ENCODE results near the gene PPM1A. TPM values are rescaled to one million over a fixed set of nuclear protein-coding genes. Genes with fewer than 3 reads are reported as not detected.

The PPM1A gene
- total and polyA plus RNA-seq, 9 of the 15 experiments (the other 6 are each of a cell fraction or from before 2014, with no cell fraction given) = 5.5 to 23.9 (median 15.2) TPM

- TF ChIP-seq PREB (CRISPR knock-in tag; IDR thresholded peaks at IDR 0.05) (no peak), CREM (IDR thresholded peaks at IDR 0.05; ENCODE audit: low read depth) (no peak), ARID1B (IDR thresholded peaks at IDR 0.05) (peak; percentile 75), SAFB (IDR thresholded peaks at IDR 0.05; ENCODE audit: borderline replicate concordance, low read depth, low read length) (no peak), HNRNPL (IDR thresholded peaks at IDR 0.05; ENCODE audit: low read depth, low read length) (no peak), SREBF1 (IDR thresholded peaks at IDR 0.05; ENCODE audit: borderline replicate concordance, low read depth, low read length) (no peak), FOXO4 (CRISPR knock-in tag; IDR thresholded peaks at IDR 0.05) (no peak), BMI1 (IDR thresholded peaks at IDR 0.05; ENCODE audit: low read length) (no peak), RBFOX2 (IDR thresholded peaks at IDR 0.05; ENCODE audit: low read depth, low read length) (no peak), HDAC6 (IDR thresholded peaks at IDR 0.05; ENCODE audit: low read depth, low read length) (no peak), NCOA4 (IDR thresholded peaks at IDR 0.05; ENCODE audit: partially characterized antibody) (no peak), ESRRB (CRISPR knock-in tag; IDR thresholded peaks at IDR 0.05; ENCODE audit: borderline replicate concordance) (no peak), SMAD4 (CRISPR knock-in tag; conservative IDR thresholded peaks at IDR 0.05) (no peak), ATF1 (CRISPR knock-in tag; IDR thresholded peaks at IDR 0.05) (no peak), ATF1 (tag; IDR thresholded peaks at IDR 0.05) (no peak), ZNF175 (CRISPR knock-in tag; IDR thresholded peaks at IDR 0.05; ENCODE audit: low read depth) (no peak), TCF3 (CRISPR knock-in tag; IDR thresholded peaks at IDR 0.05) (peak; percentile 76), IRF1 (CRISPR knock-in tag; IDR thresholded peaks at IDR 0.05; ENCODE audit: borderline replicate concordance) (no peak), RNF219 (CRISPR knock-in tag; IDR thresholded peaks at IDR 0.05) (no peak), NCOA2 (IDR thresholded peaks at IDR 0.05; ENCODE audit: partially characterized antibody in 2 of 2) (no peak), ARID3B (CRISPR knock-in tag; IDR thresholded peaks at IDR 0.05; ENCODE audit: borderline replicate concordance) (no peak)
Observed at GRCh38 chr14:60225265-60225664, 23.8 kb upstream of the PPM1A start (continued).

All from K562 (cell line).